GM12878 (cell line): Measurements from ENCODE around the gene TBC1D1. TPM values are rescaled to one million over a fixed set of nuclear protein-coding genes. Genes with fewer than 3 reads are reported as not detected.
A peak's percentile ranks its signal among the peaks of the same experiment; 100 is the strongest.

Experiments used
- ATAC-seq: fragments of 200-7000 bp; cut with Tn5 transposase; 3 replicates; pipeline ENCODE4 v1.9.1; 2020; ENCODE audit warnings: mild to moderate bottlenecking, moderate library complexity
- BruUV-seq: library from RNA; stranded (reverse); fragments of 400-500 nt; replicated peaks from 2 replicates; lab custom pipeline; 2021; lab: Mats Ljungman, UMichigan
- CTCF ChIA-PET: fragments of 300-600 bp; sonication (Branson Sonifier 250); formaldehyde crosslinking; extraction: SDS; loops from one replicate; lab custom pipeline; 2021; ENCODE audit warnings: inconsistent platforms; lab: Yijun Ruan, JAX
- POLR2A ChIA-PET: fragments of 350-600 bp; formaldehyde crosslinking; extraction: SDS; loops from one replicate; lab custom pipeline; 2021; ENCODE audit warnings: inconsistent platforms; lab: Charles Lee
- RAD21 ChIA-PET: fragments of 300-600 bp; sonication (Branson Sonifier 250); formaldehyde crosslinking; loops from one replicate; lab custom pipeline; 2023; ENCODE audit warnings: antibody characterized with exemption; ENCODE audit not compliant: unreplicated experiment; lab: Charles Lee
- SMC1A ChIA-PET: fragments of 300-600 bp; sonication (Branson Sonifier 250); formaldehyde crosslinking; loops from one replicate; lab custom pipeline; 2023; ENCODE audit not compliant: unreplicated experiment, uncharacterized antibody; lab: Charles Lee
- DNase-seq: peaks from one replicate; pipeline ENCODE4 v3.0.0-alpha.2; 2011; ENCODE audit warnings: low read depth, low spot score
- FAIRE-seq: peaks from 3 replicates; lab custom pipeline; 2011; peaks lifted over from hg19 to GRCh38; lab: Jason Lieb, UNC
- H2AFZ ChIP-seq: 2 replicates; pipeline ENCODE4 v1.6.0; 2011; ENCODE audit warnings: low read depth, low read length, control low read depth; ENCODE audit not compliant: control insufficient read depth
- H3K27ac ChIP-seq: 2 replicates; pipeline ENCODE4 v1.5.1; 2011; ENCODE audit warnings: control low read depth; ENCODE audit not compliant: control insufficient read depth, insufficient read depth
- H3K27me3 ChIP-seq, 2 experiments: replicated peaks in 1 of 2; 2 replicates each; pipeline versions ENCODE4 v1.6.0 to v1.6.1; 2011; ENCODE audit warnings: low read length in 1 of 2; ENCODE audit not compliant: control insufficient read depth in 2 of 2, insufficient read depth in 2 of 2
- H3K36me3 ChIP-seq, 2 experiments: 2 replicates each; pipeline ENCODE4 v1.5.1; 2011; ENCODE audit warnings: low read length in 1 of 2; ENCODE audit not compliant: control insufficient read depth in 2 of 2, insufficient read depth in 2 of 2
- H3K4me1 ChIP-seq: 2 replicates; pipeline ENCODE4 v1.6.1; 2011; ENCODE audit warnings: mild to moderate bottlenecking, low read length, moderate library complexity, mixed read lengths; ENCODE audit not compliant: control insufficient read depth, insufficient read depth
- H3K4me2 ChIP-seq: 2 replicates; pipeline ENCODE4 v1.6.0; 2011; ENCODE audit warnings: control low read depth; ENCODE audit not compliant: control insufficient read depth, insufficient read depth
- H3K4me3 ChIP-seq: fragments of 200-600 bp; sonication (generic); 2 replicates; pipeline ENCODE4 v1.5.1; 2016
- H3K79me2 ChIP-seq: 2 replicates; pipeline ENCODE4 v1.6.0; 2011; ENCODE audit warnings: low read length; ENCODE audit not compliant: control insufficient read depth, insufficient read depth
- H3K9ac ChIP-seq: 2 replicates; pipeline ENCODE4 v1.8.0; 2011; ENCODE audit warnings: low read length, control low read depth, mixed read lengths; ENCODE audit not compliant: control insufficient read depth, insufficient read depth
- H3K9me3 ChIP-seq: replicated peaks from 3 replicates; pipeline ENCODE4 v1.5.1; 2011; ENCODE audit warnings: mild to moderate bottlenecking, low read length; ENCODE audit not compliant: control insufficient read depth, insufficient read depth
- H4K20me1 ChIP-seq: 2 replicates; pipeline ENCODE4 v1.6.0; 2011; ENCODE audit not compliant: control insufficient read depth, insufficient read depth
- ATF3 ChIP-seq: IDR thresholded peaks from 2 replicates; pipeline ENCODE4 v1.6.1; 2011; ENCODE audit warnings: low read depth, mild to moderate bottlenecking, low read length, moderate library complexity, borderline replicate concordance; ENCODE audit errors: extremely low read depth
- BHLHE40 ChIP-seq, 2 experiments: fragments of 450-650 bp in 1 of 2; IDR thresholded peaks; 2 replicates each; pipeline ENCODE4 v1.6.1; 2011 to 2017; ENCODE audit warnings: low read depth in 2 of 2, borderline replicate concordance in 1 of 2, improper control_type of control experiment in 1 of 2, low read length in 1 of 2, mild to moderate bottlenecking in 1 of 2
- BMI1 ChIP-seq: fragments of 450-650 bp; IDR thresholded peaks from 2 replicates; pipeline ENCODE4 v1.6.1; 2016; ENCODE audit warnings: mild to moderate bottlenecking, moderate library complexity, borderline replicate concordance
- CBFB ChIP-seq: IDR thresholded peaks from 2 replicates; pipeline ENCODE4 v1.6.1; 2016; ENCODE audit warnings: antibody characterized with exemption, low read depth
- CHD1 ChIP-seq: IDR thresholded peaks from 2 replicates; pipeline ENCODE4 v1.6.1; 2012; ENCODE audit warnings: low read depth, low read length, improper control_type of control experiment
- CREM ChIP-seq: IDR thresholded peaks from 2 replicates; pipeline ENCODE4 v1.6.1; 2014; ENCODE audit warnings: antibody characterized with exemption, low read depth
- GABPA ChIP-seq: IDR thresholded peaks from 2 replicates; pipeline ENCODE4 v1.6.1; 2014; ENCODE audit warnings: antibody characterized with exemption, low read depth, mild to moderate bottlenecking, inconsistent platforms
- KAT2A ChIP-seq: conservative IDR thresholded peaks from 2 replicates; pipeline ENCODE4 v1.6.1; 2011; ENCODE audit warnings: low read depth, low read length; ENCODE audit not compliant: control insufficient read depth
- MTA2 ChIP-seq: fragments of 450-650 bp; IDR thresholded peaks from 2 replicates; pipeline ENCODE4 v1.6.1; 2016; ENCODE audit warnings: low read depth, mild to moderate bottlenecking, moderate library complexity
- MXI1 ChIP-seq: fragments of 150-350 bp; IDR thresholded peaks from 2 replicates; pipeline ENCODE4 v1.6.1; 2011; ENCODE audit warnings: low read depth, mild to moderate bottlenecking, inconsistent platforms, low read length, improper control_type of control experiment
- RUNX3 ChIP-seq: IDR thresholded peaks from 2 replicates; pipeline ENCODE4 v1.6.1; 2012; ENCODE audit warnings: low read length, inconsistent platforms
- SMAD1 ChIP-seq: fragments of 450-650 bp; IDR thresholded peaks from 2 replicates; pipeline ENCODE4 v1.6.1; 2018; ENCODE audit warnings: mild to moderate bottlenecking, low read depth; ENCODE audit not compliant: partially characterized antibody
- SMC3 ChIP-seq: IDR thresholded peaks from 2 replicates; pipeline ENCODE4 v1.6.1; 2011; ENCODE audit warnings: low read length, improper control_type of control experiment, borderline replicate concordance
- TAF1 ChIP-seq: IDR thresholded peaks from 2 replicates; pipeline ENCODE4 v1.6.1; 2011; ENCODE audit warnings: mild to moderate bottlenecking, low read depth, low read length, borderline replicate concordance
- TBL1XR1 ChIP-seq: IDR thresholded peaks from 2 replicates; pipeline ENCODE4 v1.6.1; 2012; ENCODE audit warnings: low read depth, low read length, improper control_type of control experiment
- TCF12 ChIP-seq: IDR thresholded peaks from 2 replicates; pipeline ENCODE4 v1.6.1; 2011; ENCODE audit warnings: low read depth, mild to moderate bottlenecking, low read length
- ZBTB40 ChIP-seq: fragments of 450-650 bp; IDR thresholded peaks from 2 replicates; pipeline ENCODE4 v1.6.1; 2016; ENCODE audit warnings: mild to moderate bottlenecking, moderate library complexity, borderline replicate concordance
- WGBS: methylation state at CpG from one replicate; pipeline ENCODE4 v1.1.6; 2016; ENCODE audit warnings: low lambda C conversion rate; ENCODE audit not compliant: insufficient replicate concordance, insufficient coverage; ENCODE audit errors: missing lambda C conversion rate; 5-methylcytosine and 5-hydroxymethylcytosine counted together
- in situ Hi-C: fragments of 300-500 bp; cut with MboI; formaldehyde crosslinking; loops from 9 replicates; pipeline ENCODE4 v1.14.3; 2018; ENCODE audit warnings: mixed read lengths
- intact Hi-C: fragments of 100-400 bp; cut with micrococcal nuclease; formaldehyde crosslinking; loops from one replicate; pipeline ENCODE4 v1.14.2; 2022; ENCODE audit not compliant: unreplicated experiment
- polyA plus RNA-seq, 11 experiments: library from polyadenylated mRNA; depleted of rRNA in 4 of 11; unstranded in 6 of 11; stranded (reverse) in 5 of 11; fragments of >200 nt; fragmentation: Nextera tagmentation in 4 of 11; fragmentation: Illumina TruSeq in 1 of 11; extraction: Ambion mirVana in 4 of 11; extraction: Trizol in 1 of 11; gene quantifications; 1 replicate in 1 of 11; 2 replicates in 10 of 11; pipeline versions ENCODE4 v1.2.1 to v1.2.3, GENCODE V29; 2011 to 2016; ENCODE audit warnings: inconsistent platforms in 2 of 11, missing spikeins in 2 of 11, low read depth in 1 of 11
- total RNA-seq, 4 experiments: library from RNA; depleted of rRNA in 3 of 4; stranded (reverse); fragments of >200 nt in 3 of 4; fragmentation: Illumina TruSeq in 1 of 4; extraction: Trizol in 1 of 4; gene quantifications; 2 replicates each; pipeline versions ENCODE4 v1.2.1 to v1.2.3, GENCODE V29; 2013 to 2021
- TF ChIP-seq, protein P1 (sequence below): IDR thresholded peaks from 2 replicates; pipeline ENCODE4 v1.6.1; 2012; ENCODE audit warnings: low read length, inconsistent platforms

The TBC1D1 gene
- total and polyA plus RNA-seq, 10 of the 15 experiments (the other 5 are each of a cell fraction or from before 2014, with no cell fraction given), result 5.3 to 102 (median 57.8) TPM

GRCh38 chr4:38177035-38177546 lies 286.2 kb downstream of the TBC1D1 start:
- peak overlapping the region; percentile 66 for H2AFZ ChIP-seq
- FAIRE-seq (no peak), ATAC-seq (no peak), DNase-seq (no peak)
- H3K27me3 ChIP-seq, result no peaks in the 10 kb centered on the region
- H3K4me2 ChIP-seq, result peak overlapping the region; percentile 32
- POLR2A ChIA-PET, result interaction anchor here (0.7 to 1.2 kb wide), 2 partner anchors 45 to 113 kb away, joined by 3 to 4 read pairs; no protein-coding TSS in a partner anchor
- H3K9me3 ChIP-seq, result peaks cover 4% of the 10 kb centered on the region; the same call in 2 of the 3 replicates
- CTCF ChIA-PET, result interaction anchor here (0.6 to 10.6 kb wide), 8 partner anchors 16 to 554 kb away, joined by 3 to 225 read pairs (median 4); no protein-coding TSS in a partner anchor
- peak overlapping the region; percentile 36 for H3K4me3 ChIP-seq
- SMC1A ChIA-PET, result interaction anchor here (0.6 to 9.0 kb wide), 15 partner anchors 8 to 583 kb away, joined by 3 to 268 read pairs (median 10); no protein-coding TSS in a partner anchor
- intact Hi-C loops (loop anchor here (1.0 to 5.0 kb wide), 2 partner anchors 45 to 100 kb away; no protein-coding TSS in a partner anchor), in situ Hi-C loops (loop anchor here (5.0 to 10.0 kb wide), 3 partner anchors 45 to 688 kb away; partner anchors contain the start of gene FAM114A1)
- 12% methylated on average over 8 of the region's 8 CpGs for WGBS
- peak overlapping the region; percentile 66 for H3K9ac ChIP-seq
- peaks cover 43% of the 10 kb centered on the region for H3K4me1 ChIP-seq
- H3K27ac ChIP-seq, result peak overlapping the region; percentile 73
- no peaks in the 10 kb centered on the region for H4K20me1 ChIP-seq
- no TSS peak for BruUV-seq
- RAD21 ChIA-PET, result interaction anchor here (0.7 to 10.9 kb wide), 12 partner anchors 16 to 605 kb away, joined by 3 to 208 read pairs (median 48); no protein-coding TSS in a partner anchor
- no peaks in the 10 kb centered on the region for H3K79me2 ChIP-seq
- H3K36me3 ChIP-seq, result no peaks in the 10 kb centered on the region
- no peak for TF ChIP-seq ATF3
- TF ChIP-seq CREM, result peak; percentile 42; the same call in 1 of the 2 replicates
- peak; percentile 91 for TF ChIP-seq RUNX3
- TF ChIP-seq MXI1, result no peak
- peak; percentile 12; the same call in 1 of the 2 replicates for TF ChIP-seq SMC3
- 0 out of 2 replicates have a peak, but pooled peaks have one; percentile 17 for TF ChIP-seq TBL1XR1
- no peak for TF ChIP-seq KAT2A
- TF ChIP-seq, protein P1, sequence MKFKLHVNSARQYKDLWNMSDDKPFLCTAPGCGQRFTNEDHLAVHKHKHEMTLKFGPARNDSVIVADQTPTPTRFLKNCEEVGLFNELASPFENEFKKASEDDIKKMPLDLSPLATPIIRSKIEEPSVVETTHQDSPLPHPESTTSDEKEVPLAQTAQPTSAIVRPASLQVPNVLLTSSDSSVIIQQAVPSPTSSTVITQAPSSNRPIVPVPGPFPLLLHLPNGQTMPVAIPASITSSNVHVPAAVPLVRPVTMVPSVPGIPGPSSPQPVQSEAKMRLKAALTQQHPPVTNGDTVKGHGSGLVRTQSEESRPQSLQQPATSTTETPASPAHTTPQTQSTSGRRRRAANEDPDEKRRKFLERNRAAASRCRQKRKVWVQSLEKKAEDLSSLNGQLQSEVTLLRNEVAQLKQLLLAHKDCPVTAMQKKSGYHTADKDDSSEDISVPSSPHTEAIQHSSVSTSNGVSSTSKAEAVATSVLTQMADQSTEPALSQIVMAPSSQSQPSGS, result 0 out of 2 replicates have a peak, but pooled peaks have one; percentile 22
- peak; percentile 33; the same call in 1 of the 2 replicates for TF ChIP-seq TAF1
- peak; percentile 41 for TF ChIP-seq ZBTB40
- TF ChIP-seq GABPA, result no peak
- no peak for TF ChIP-seq CHD1
- peak; percentile 56; the same call in 1 of the 2 replicates for TF ChIP-seq TCF12
- no peak for TF ChIP-seq SMAD1
- no peak for TF ChIP-seq BMI1
- TF ChIP-seq CBFB, result 0 out of 2 replicates have a peak, but pooled peaks have one; percentile 50
- peak in 1 of 2 experiments; percentile 21; a peak in 1 of 4 replicates for TF ChIP-seq BHLHE40 (IDR thresholded peaks at IDR 0.05; ENCODE audit: borderline replicate concordance in 1 of 2, low read depth in 2 of 2, low read length in 1 of 2)
- peak; percentile 26; the same call in 1 of the 2 replicates for TF ChIP-seq MTA2
